Transverse colon (tissue), 4 donors: ENCODE measurements around the gene PTPN1. TPM values are rescaled to one million over a fixed set of nuclear protein-coding genes. Genes with fewer than 3 reads are reported as not detected.

Source experiments
- DNase-seq: peaks from one replicate; pipeline ENCODE4 v3.0.0-alpha.2; 2019
- H3K27ac ChIP-seq, 4 donors: fragments of 200-600 bp; sonication (generic); 2 replicates each; pipeline ENCODE4 v1.5.1; 2016 to 2018; ENCODE audit warnings: inconsistent platforms in 4 of 4
- H3K27me3 ChIP-seq: fragments of 200-600 bp; sonication (generic); 2 replicates; pipeline ENCODE4 v1.5.1; 2017; ENCODE audit warnings: inconsistent platforms
- H3K36me3 ChIP-seq, 4 donors: fragments of 200-600 bp; sonication (generic); 2 replicates each; pipeline ENCODE4 v1.5.1; 2017 to 2019; ENCODE audit warnings: inconsistent platforms in 4 of 4
- H3K4me1 ChIP-seq, 4 donors: fragments of 200-600 bp; sonication (generic); 2 replicates each; pipeline ENCODE4 v1.5.1; 2017 to 2020; ENCODE audit warnings: inconsistent platforms in 4 of 4
- H3K4me3 ChIP-seq, 4 donors: fragments of 200-600 bp; sonication (generic); 1 replicate in 1 of 4; 2 replicates in 3 of 4; pipeline versions ENCODE4 v1.5.1 to v1.6.1; 2017 to 2019; ENCODE audit warnings: inconsistent platforms in 4 of 4
- H3K9me3 ChIP-seq, 2 donors: fragments of 200-600 bp; sonication (generic); 2 replicates each; pipeline ENCODE4 v1.5.1; 2017 to 2019; ENCODE audit warnings: inconsistent platforms in 2 of 2
- CTCF ChIP-seq, 5 experiments: fragments of 200-600 bp in 3 of 5; fragments of 450-650 bp in 2 of 5; sonication (generic) in 3 of 5; IDR thresholded peaks; 1 replicate in 2 of 5; 2 replicates in 3 of 5; pipeline ENCODE4 v1.5.1; 2016 to 2017; ENCODE audit warnings: antibody characterized with exemption in 5 of 5, inconsistent platforms in 3 of 5, mild to moderate bottlenecking in 2 of 5, moderate library complexity in 1 of 5
- EP300 ChIP-seq: sonication (generic); formaldehyde crosslinking; IDR thresholded peaks from one replicate; pipeline ENCODE4 v1.6.1; 2017; ENCODE audit warnings: antibody characterized with exemption, low read depth
- POLR2A ChIP-seq: fragments of 450-650 bp; IDR thresholded peaks from one replicate; pipeline ENCODE4 v1.6.1; 2016; ENCODE audit warnings: antibody characterized with exemption, mild to moderate bottlenecking, moderate library complexity
- POLR2AphosphoS5 ChIP-seq, 3 donors: sonication (generic); formaldehyde crosslinking; IDR thresholded peaks; one replicate each; pipeline ENCODE4 v1.6.1; 2016; ENCODE audit warnings: antibody characterized with exemption in 3 of 3
- WGBS, 2 donors: methylation state at CpG; one replicate each; pipeline ENCODE4 v1.1.5; 2018; ENCODE audit warnings: low coverage in 1 of 2; 5-methylcytosine and 5-hydroxymethylcytosine counted together
- in situ Hi-C, 4 donors: fragments of 200-750 bp; cut with MboI; loops; one replicate each; pipeline versions ENCODE4 v1.15.0 to v1.15.1; 2017; ENCODE audit warnings: low sequenced_read_pairs in 3 of 4, low pct_ligation_motif_present in 1 of 4, low pct_unique_long_range_greater_than_20kb in 1 of 4
- intact Hi-C: fragments of 100-400 bp; cut with DNase I; formaldehyde crosslinking; loops from one replicate; pipeline ENCODE4 v1.15.1; 2023; ENCODE audit warnings: low total_unique reads
- total RNA-seq, 4 donors: library from RNA; depleted of rRNA; stranded (reverse); fragments of >200 nt; gene quantifications; one replicate each; pipeline ENCODE4 v1.1.0, GENCODE V29; 2016

PTPN1 gene
- total RNA-seq, 4 donors from 2014 or later: 19.3 to 34.8 (median 28.8) TPM

GRCh38 chr20:50522053-50522674 lies 12.0 kb downstream of the PTPN1 start:
- intact Hi-C loops (no loop called here), in situ Hi-C loops (no loop called here)
- Histone ChIP-seq H3K27me3 (no peaks in the 10 kb centered on the region), H3K4me3 (no peak overlapping the region), H3K9me3 (no peaks in the 10 kb centered on the region), H3K27ac (peak overlapping the region; percentile 54 to 93 (median 76)), H3K36me3 (no peaks in the 10 kb centered on the region), H3K4me1 (peaks cover 61 to 89% (median 79%) of the 10 kb centered on the region in 4 donors)
- no peak for TF ChIP-seq POLR2A
- 43 to 69% methylated on average over 3 of the region's 3 CpGs for WGBS, 2 donors
- DNase-seq: no peak

DNA sequence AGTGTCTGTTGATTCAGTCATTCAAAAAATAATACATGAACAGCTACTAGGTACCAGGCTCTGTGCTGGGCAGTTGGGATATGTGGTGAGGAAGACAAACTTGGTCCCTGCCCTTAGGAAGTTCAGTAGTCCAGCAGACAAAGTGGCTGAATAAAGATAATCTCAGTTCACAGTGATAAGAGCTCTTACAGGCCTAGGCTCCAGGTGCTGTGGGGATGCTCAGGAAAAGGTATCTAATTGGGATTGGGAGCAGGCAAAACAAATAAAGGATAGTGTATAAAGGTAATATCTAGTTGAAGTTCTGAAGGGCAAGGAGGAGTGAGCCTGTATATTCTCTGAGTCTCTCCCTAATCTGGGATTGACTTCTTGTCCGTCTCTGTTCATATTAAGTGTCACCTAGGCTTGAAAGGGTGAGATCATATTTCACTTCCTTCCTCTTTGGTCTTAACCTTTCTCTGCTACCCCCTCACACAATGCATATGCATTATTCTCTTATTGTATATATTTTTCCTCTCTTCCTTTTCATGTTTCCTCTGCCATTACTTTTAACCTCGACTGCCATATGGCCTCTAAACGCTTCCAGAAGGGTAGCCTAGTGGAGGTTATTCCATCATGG lies 13.5 kb downstream of the PTPN1 start:
- intact Hi-C loops: no loop called here
- H3K4me1 ChIP-seq: peaks cover 73 to 88% (median 77%) of the 10 kb centered on the region in 4 donors
- in situ Hi-C loops: no loop called here
- no peaks in the 10 kb centered on the region for H3K36me3 ChIP-seq
- DNase-seq: no peak
- no peaks in the 10 kb centered on the region for H3K27me3 ChIP-seq
- H3K9me3 ChIP-seq: no peaks in the 10 kb centered on the region
- no peak overlapping the region for H3K4me3 ChIP-seq
- 50 to 67% methylated on average over 3 of the region's 3 CpGs for WGBS, 2 donors
- TF ChIP-seq POLR2A (no peak), CTCF (IDR thresholded peaks at IDR 0.05) (no peak), EP300 (no peak), POLR2AphosphoS5 (IDR thresholded peaks at IDR 0.05) (no peak)
- peak overlapping the region in 3 of 4 donors; percentile 9 to 78 (median 24) for H3K27ac ChIP-seq

DNA sequence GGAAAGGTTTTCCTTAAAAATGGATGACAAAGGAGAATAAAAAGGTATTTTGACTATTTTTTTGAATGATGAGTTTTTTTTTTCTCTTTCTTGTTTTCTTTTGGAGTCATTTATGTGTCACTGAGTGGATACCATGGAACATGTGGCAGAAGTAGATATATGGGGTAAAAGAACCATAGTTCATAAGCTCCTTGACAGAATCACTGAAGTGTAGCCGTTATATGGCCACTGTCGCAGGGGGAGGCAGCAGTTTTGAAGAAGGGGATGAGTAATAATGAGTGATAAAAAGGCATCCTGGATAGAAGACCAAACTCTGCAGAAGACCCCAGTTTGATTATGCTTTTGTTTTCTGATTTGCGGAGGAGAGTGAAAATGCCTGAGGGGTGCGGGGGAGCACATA lies 15.5 kb downstream of the PTPN1 start:
- in situ Hi-C loops: no loop called here

DNA sequence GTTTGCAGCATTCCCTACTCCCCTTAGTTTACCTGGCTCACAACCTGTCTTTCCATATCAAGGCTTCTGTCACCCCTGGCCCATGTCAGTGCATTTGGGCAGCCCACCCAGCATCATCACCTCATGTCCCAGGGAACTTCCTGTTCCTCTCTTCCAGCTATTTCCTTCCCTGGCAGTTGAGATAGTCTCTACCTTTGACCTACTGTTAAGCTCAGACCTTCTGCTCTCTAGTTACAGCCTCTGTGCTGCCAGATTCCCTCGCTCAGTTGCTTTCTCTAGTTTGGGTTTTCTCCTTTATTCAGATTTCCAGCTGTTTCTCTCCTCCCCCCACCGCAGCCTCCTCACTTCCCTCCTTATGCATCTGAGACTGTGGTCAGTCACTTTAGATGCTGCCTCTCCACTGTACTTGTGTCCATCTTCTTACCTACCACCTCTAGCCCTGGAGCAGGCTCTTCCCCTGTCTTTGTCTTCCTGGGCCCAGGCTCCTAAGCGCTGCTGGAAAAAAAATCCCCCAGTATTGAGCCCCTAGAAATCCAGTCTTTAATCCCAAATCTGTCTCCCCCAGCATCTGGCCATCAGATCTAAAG lies 16.3 kb downstream of the PTPN1 start:
- in situ Hi-C loops: no loop called here
- WGBS, 2 donors: 40 to 48% methylated on average over 3 of the region's 3 CpGs
- peak overlapping the region; percentile 54 to 76 (median 67) for H3K27ac ChIP-seq
- no peaks in the 10 kb centered on the region for H3K27me3 ChIP-seq
- no peaks in the 10 kb centered on the region for H3K36me3 ChIP-seq
- peaks cover 57 to 81% (median 63%) of the 10 kb centered on the region in 4 donors for H3K4me1 ChIP-seq
- no peak overlapping the region for H3K4me3 ChIP-seq
- DNase-seq: no peak
- intact Hi-C loops: no loop called here
- H3K9me3 ChIP-seq: no peaks in the 10 kb centered on the region
- TF ChIP-seq CTCF (IDR thresholded peaks at IDR 0.05) (no peak), POLR2A (no peak), POLR2AphosphoS5 (IDR thresholded peaks at IDR 0.05) (peak in 1 of 3 donors; percentile 31), EP300 (no peak)

More for the DNA sequence above, 15.5 kb downstream of the PTPN1 start:
- H3K27me3 ChIP-seq: no peaks in the 10 kb centered on the region
- no peaks in the 10 kb centered on the region for H3K9me3 ChIP-seq
- no peak for TF ChIP-seq CTCF (IDR thresholded peaks at IDR 0.05)
- no peak for TF ChIP-seq POLR2A
- TF ChIP-seq POLR2AphosphoS5 (IDR thresholded peaks at IDR 0.05): no peak
- no peak for TF ChIP-seq EP300
- no peaks in the 10 kb centered on the region for H3K36me3 ChIP-seq
- H3K4me3 ChIP-seq: no peak overlapping the region
- no peak for DNase-seq
- intact Hi-C loops: no loop called here
- WGBS, 2 donors: 94 to 95% methylated on average over 4 of the region's 4 CpGs
- H3K4me1 ChIP-seq: peaks cover 62 to 85% (median 69%) of the 10 kb centered on the region in 4 donors
- peak overlapping the region; percentile 54 to 76 (median 67) for H3K27ac ChIP-seq
